Measurements from ENCODE around the gene ZNF385B. TPM values are rescaled to one million over a fixed set of nuclear protein-coding genes. Genes with fewer than 3 reads are reported as not detected.

The ZNF385B gene
- total and polyA plus RNA-seq, 10 of the 15 experiments (the other 5 are each of a cell fraction or from before 2014, with no cell fraction given), result not detected

DNA sequence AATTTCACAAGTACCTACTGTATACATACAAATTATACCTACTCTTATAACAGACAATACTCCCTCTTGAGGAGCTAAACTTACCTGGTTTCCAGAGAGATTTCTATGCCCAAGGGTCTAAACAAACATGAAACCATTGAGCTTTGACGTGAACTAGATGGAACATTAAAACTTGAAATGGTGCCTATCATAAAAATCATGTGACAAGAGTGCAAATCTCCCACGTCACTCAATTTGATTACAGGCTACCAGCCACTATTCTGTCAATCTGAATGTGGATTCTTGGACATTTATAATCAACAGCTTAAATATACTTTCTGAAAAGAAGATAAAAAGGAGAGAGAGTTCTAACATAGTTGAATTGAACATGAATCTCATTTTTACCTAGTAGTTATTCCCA is 299.7 kb downstream of the ZNF385B start:
- SMC1A ChIA-PET (ENCODE audit: uncharacterized antibody, unreplicated experiment), result no interaction called here
- H3K4me1 ChIP-seq (ENCODE audit: control insufficient read depth, insufficient read depth, low read length), result no peaks in the 10 kb centered on the region
- H3K27ac ChIP-seq (ENCODE audit: control insufficient read depth, insufficient read depth), result no peak overlapping the region
- 4% methylated on average over 2 of the region's 2 CpGs for WGBS (ENCODE audit: insufficient coverage, insufficient replicate concordance, low lambda C conversion rate, missing lambda C conversion rate)
- no peak overlapping the region for H3K4me2 ChIP-seq (ENCODE audit: control insufficient read depth, insufficient read depth)
- ATAC-seq (no peak), DNase-seq (ENCODE audit: low read depth, low spot score) (no peak), FAIRE-seq (no peak)
- no peak overlapping the region for H3K4me3 ChIP-seq
- RAD21 ChIA-PET (ENCODE audit: unreplicated experiment), result no interaction called here
- BruUV-seq (replicated peaks), result no TSS peak
- no peak overlapping the region for H3K9ac ChIP-seq (ENCODE audit: control insufficient read depth, insufficient read depth, low read length)
- TF ChIP-seq SMARCA5 (IDR thresholded peaks at IDR 0.05) (no peak), IRF4 (IDR thresholded peaks at IDR 0.05; ENCODE audit: low read depth, low read length) (no peak)
- no peaks in the 10 kb centered on the region for H3K27me3 ChIP-seq (replicated peaks in 1 of 2; ENCODE audit: control insufficient read depth in 2 of 2, insufficient read depth in 2 of 2, low read length in 1 of 2)
- H3K9me3 ChIP-seq (replicated peaks; ENCODE audit: control insufficient read depth, insufficient read depth, low read length), result no peaks in the 10 kb centered on the region
- H2AFZ ChIP-seq (ENCODE audit: control insufficient read depth, low read depth, low read length), result no peak overlapping the region
- POLR2A ChIA-PET, result no interaction called here
- in situ Hi-C loops (cut with MboI) (no loop called here), intact Hi-C loops (cut with micrococcal nuclease; ENCODE audit: unreplicated experiment) (no loop called here)
- H4K20me1 ChIP-seq (ENCODE audit: control insufficient read depth, insufficient read depth), result no peaks in the 10 kb centered on the region
- CTCF ChIA-PET, result no interaction called here
- no peaks in the 10 kb centered on the region for H3K79me2 ChIP-seq (ENCODE audit: control insufficient read depth, insufficient read depth, low read length)
- no peaks in the 10 kb centered on the region for H3K36me3 ChIP-seq (ENCODE audit: control insufficient read depth in 2 of 2, insufficient read depth in 2 of 2, low read length in 1 of 2)

DNA sequence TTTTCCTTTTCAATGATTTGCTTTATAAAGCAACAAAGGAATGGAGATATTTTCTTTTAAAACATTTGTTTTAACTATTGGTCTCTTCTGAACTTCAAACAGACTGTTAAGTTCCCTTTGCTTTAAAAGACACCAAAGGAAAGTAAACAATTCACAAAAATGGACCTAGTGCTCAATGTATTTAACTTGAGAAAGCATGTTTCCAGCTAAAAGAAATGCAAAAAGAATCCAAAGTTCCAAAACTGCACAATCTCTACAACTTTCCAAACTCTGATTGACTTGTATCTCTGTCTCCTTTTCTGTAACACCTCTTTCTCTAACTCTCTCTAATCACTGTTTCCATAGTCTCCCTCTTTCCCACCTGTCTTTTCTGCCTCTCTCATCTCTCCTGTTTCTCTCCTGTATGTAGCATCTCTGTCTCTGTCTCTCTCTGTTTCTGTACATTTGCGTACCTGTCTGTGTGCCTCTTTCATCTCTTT is 301.1 kb downstream of the ZNF385B start:
- no peak for FAIRE-seq
- BruUV-seq (replicated peaks), result no TSS peak
- POLR2A ChIA-PET, result no interaction called here
- no peak for DNase-seq (ENCODE audit: low read depth, low spot score)
- Histone ChIP-seq H3K27me3 (replicated peaks in 1 of 2; ENCODE audit: control insufficient read depth in 2 of 2, insufficient read depth in 2 of 2, low read length in 1 of 2) (no peaks in the 10 kb centered on the region), H3K27ac (ENCODE audit: control insufficient read depth, insufficient read depth) (no peak overlapping the region), H3K79me2 (ENCODE audit: control insufficient read depth, insufficient read depth, low read length) (no peaks in the 10 kb centered on the region), H2AFZ (ENCODE audit: control insufficient read depth, low read depth, low read length) (no peak overlapping the region), H3K4me3 (no peak overlapping the region), H3K36me3 (ENCODE audit: control insufficient read depth in 2 of 2, insufficient read depth in 2 of 2, low read length in 1 of 2) (no peaks in the 10 kb centered on the region), H3K4me1 (ENCODE audit: control insufficient read depth, insufficient read depth, low read length) (no peaks in the 10 kb centered on the region), H4K20me1 (ENCODE audit: control insufficient read depth, insufficient read depth) (no peaks in the 10 kb centered on the region), H3K4me2 (ENCODE audit: control insufficient read depth, insufficient read depth) (no peak overlapping the region), H3K9me3 (replicated peaks; ENCODE audit: control insufficient read depth, insufficient read depth, low read length) (no peaks in the 10 kb centered on the region), H3K9ac (ENCODE audit: control insufficient read depth, insufficient read depth, low read length) (no peak overlapping the region)
- intact Hi-C loops (cut with micrococcal nuclease; ENCODE audit: unreplicated experiment) (no loop called here), in situ Hi-C loops (cut with MboI) (no loop called here)
- CTCF ChIA-PET, result no interaction called here
- ATAC-seq, result no peak
- WGBS (ENCODE audit: insufficient coverage, insufficient replicate concordance, low lambda C conversion rate, missing lambda C conversion rate), result 29% methylated on average over 1 of the region's 1 CpG
- RAD21 ChIA-PET (ENCODE audit: unreplicated experiment), result no interaction called here
- SMC1A ChIA-PET (ENCODE audit: uncharacterized antibody, unreplicated experiment), result no interaction called here
- TF ChIP-seq, protein P1, sequence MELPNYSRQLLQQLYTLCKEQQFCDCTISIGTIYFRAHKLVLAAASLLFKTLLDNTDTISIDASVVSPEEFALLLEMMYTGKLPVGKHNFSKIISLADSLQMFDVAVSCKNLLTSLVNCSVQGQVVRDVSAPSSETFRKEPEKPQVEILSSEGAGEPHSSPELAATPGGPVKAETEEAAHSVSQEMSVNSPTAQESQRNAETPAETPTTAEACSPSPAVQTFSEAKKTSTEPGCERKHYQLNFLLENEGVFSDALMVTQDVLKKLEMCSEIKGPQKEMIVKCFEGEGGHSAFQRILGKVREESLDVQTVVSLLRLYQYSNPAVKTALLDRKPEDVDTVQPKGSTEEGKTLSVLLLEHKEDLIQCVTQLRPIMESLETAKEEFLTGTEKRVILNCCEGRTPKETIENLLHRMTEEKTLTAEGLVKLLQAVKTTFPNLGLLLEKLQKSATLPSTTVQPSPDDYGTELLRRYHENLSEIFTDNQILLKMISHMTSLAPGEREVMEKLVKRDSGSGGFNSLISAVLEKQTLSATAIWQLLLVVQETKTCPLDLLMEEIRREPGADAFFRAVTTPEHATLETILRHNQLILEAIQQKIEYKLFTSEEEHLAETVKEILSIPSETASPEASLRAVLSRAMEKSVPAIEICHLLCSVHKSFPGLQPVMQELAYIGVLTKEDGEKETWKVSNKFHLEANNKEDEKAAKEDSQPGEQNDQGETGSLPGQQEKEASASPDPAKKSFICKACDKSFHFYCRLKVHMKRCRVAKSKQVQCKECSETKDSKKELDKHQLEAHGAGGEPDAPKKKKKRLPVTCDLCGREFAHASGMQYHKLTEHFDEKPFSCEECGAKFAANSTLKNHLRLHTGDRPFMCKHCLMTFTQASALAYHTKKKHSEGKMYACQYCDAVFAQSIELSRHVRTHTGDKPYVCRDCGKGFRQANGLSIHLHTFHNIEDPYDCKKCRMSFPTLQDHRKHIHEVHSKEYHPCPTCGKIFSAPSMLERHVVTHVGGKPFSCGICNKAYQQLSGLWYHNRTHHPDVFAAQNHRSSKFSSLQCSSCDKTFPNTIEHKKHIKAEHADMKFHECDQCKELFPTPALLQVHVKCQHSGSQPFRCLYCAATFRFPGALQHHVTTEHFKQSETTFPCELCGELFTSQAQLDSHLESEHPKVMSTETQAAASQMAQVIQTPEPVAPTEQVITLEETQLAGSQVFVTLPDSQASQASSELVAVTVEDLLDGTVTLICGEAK (IDR thresholded peaks at IDR 0.05; ENCODE audit: borderline replicate concordance), result no peak
- TF ChIP-seq TCF3 (IDR thresholded peaks at IDR 0.05; ENCODE audit: borderline replicate concordance, insufficient read depth, low read depth, low read length) (no peak), NFYB (IDR thresholded peaks at IDR 0.05; ENCODE audit: insufficient read depth, low read depth, low read length) (no peak), YY1 (IDR thresholded peaks at IDR 0.05; ENCODE audit: low read depth, low read length) (no peak), POLR2A (IDR thresholded peaks at IDR 0.05; ENCODE audit: low read depth, low read length) (no peak), JUND (IDR thresholded peaks at IDR 0.05; ENCODE audit: low read depth, low read length) (no peak), STAT3 (IDR thresholded peaks at IDR 0.05; ENCODE audit: low read depth, low read length) (no peak), NFXL1 (IDR thresholded peaks at IDR 0.05; ENCODE audit: borderline replicate concordance) (no peak), HDAC2 (IDR thresholded peaks at IDR 0.05) (no peak), YBX1 (IDR thresholded peaks at IDR 0.05) (no peak), GATAD2B (conservative IDR thresholded peaks at IDR 0.05; ENCODE audit: low read depth) (no peak), SIN3A (IDR thresholded peaks at IDR 0.05; ENCODE audit: low read depth, low read length) (no peak)
- TF ChIP-seq, protein P2, sequence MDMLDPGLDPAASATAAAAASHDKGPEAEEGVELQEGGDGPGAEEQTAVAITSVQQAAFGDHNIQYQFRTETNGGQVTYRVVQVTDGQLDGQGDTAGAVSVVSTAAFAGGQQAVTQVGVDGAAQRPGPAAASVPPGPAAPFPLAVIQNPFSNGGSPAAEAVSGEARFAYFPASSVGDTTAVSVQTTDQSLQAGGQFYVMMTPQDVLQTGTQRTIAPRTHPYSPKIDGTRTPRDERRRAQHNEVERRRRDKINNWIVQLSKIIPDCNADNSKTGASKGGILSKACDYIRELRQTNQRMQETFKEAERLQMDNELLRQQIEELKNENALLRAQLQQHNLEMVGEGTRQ (IDR thresholded peaks at IDR 0.05; ENCODE audit: borderline replicate concordance, low read depth, low read length), result no peak
